Fibroblast of lung (primary cell): ENCODE measurements around the gene CAVIN2. TPM values are rescaled to one million over a fixed set of nuclear protein-coding genes. Genes with fewer than 3 reads are reported as not detected.

ENCODE experiments used
- DNase-seq, 2 donors: peaks; one replicate each; pipeline versions ENCODE4 v3.0.0 to v3.0.0-alpha.2; 2010; ENCODE audit warnings: low read depth in 2 of 2
- H2AFZ ChIP-seq: 2 replicates; pipeline ENCODE4 v1.5.1; 2012; ENCODE audit warnings: low read length, control low read depth, inconsistent platforms
- H3K27ac ChIP-seq: 2 replicates; pipeline ENCODE4 v1.5.1; 2011; ENCODE audit warnings: low read length, control low read depth; ENCODE audit not compliant: insufficient read depth
- H3K27me3 ChIP-seq: 2 replicates; pipeline ENCODE4 v1.5.1; 2011; ENCODE audit warnings: mild to moderate bottlenecking, low read length; ENCODE audit not compliant: control insufficient read depth, insufficient read depth
- H3K36me3 ChIP-seq: 2 replicates; pipeline ENCODE4 v1.5.1; 2011; ENCODE audit warnings: low read length; ENCODE audit not compliant: control insufficient read depth, insufficient read depth
- H3K4me1 ChIP-seq: 2 replicates; pipeline ENCODE4 v1.5.1; 2011; ENCODE audit warnings: low read length; ENCODE audit not compliant: control insufficient read depth, insufficient read depth; ENCODE audit errors: extremely low read depth
- H3K4me2 ChIP-seq: 2 replicates; pipeline ENCODE4 v1.5.1; 2011; ENCODE audit warnings: low read length, control low read depth; ENCODE audit not compliant: insufficient read depth; ENCODE audit errors: extremely low read depth
- H3K4me3 ChIP-seq, 4 experiments: fragments of 200-600 bp in 1 of 4; sonication (generic) in 1 of 4; replicated peaks in 1 of 4; 2 replicates each; pipeline ENCODE4 v1.5.1; 2011 to 2016; ENCODE audit warnings: low read length in 4 of 4, low read depth in 3 of 4, mild to moderate bottlenecking in 3 of 4, control low read depth in 2 of 4, inconsistent platforms in 1 of 4, mixed read lengths in 1 of 4; ENCODE audit not compliant: insufficient read depth in 1 of 4; ENCODE audit errors: control extremely low read depth in 1 of 4
- H3K79me2 ChIP-seq: 2 replicates; pipeline ENCODE4 v1.5.1; 2012; ENCODE audit warnings: mild to moderate bottlenecking, low read length, inconsistent platforms; ENCODE audit not compliant: control insufficient read depth, insufficient read depth
- H3K9ac ChIP-seq: 2 replicates; pipeline ENCODE4 v1.5.1; 2011; ENCODE audit warnings: mild to moderate bottlenecking, low read length, control low read depth; ENCODE audit not compliant: insufficient read depth
- H3K9me3 ChIP-seq: 2 replicates; pipeline ENCODE4 v1.5.1; 2012; ENCODE audit warnings: low read depth, low read length; ENCODE audit not compliant: control insufficient read depth, insufficient read depth
- H4K20me1 ChIP-seq: 2 replicates; pipeline ENCODE4 v1.5.1; 2011; ENCODE audit warnings: low read length; ENCODE audit not compliant: control insufficient read depth, insufficient read depth; ENCODE audit errors: extremely low read depth
- CTCF ChIP-seq, 2 donors: IDR thresholded peaks in 1 of 2; conservative IDR thresholded peaks in 1 of 2; 1 replicate in 1 of 2; 2 replicates in 1 of 2; pipeline ENCODE4 v1.5.1; 2011 to 2012; ENCODE audit warnings: low read length in 2 of 2, control low read depth in 1 of 2, inconsistent platforms in 1 of 2, low read depth in 1 of 2, mild to moderate bottlenecking in 1 of 2
- EZH2 ChIP-seq: IDR thresholded peaks from 2 replicates; pipeline ENCODE4 v1.5.1; 2012; ENCODE audit warnings: low read length, control low read depth, mild to moderate bottlenecking; ENCODE audit errors: missing control alignments
- polyA plus RNA-seq, 2 donors: library from polyadenylated mRNA; depleted of rRNA in 1 of 2; stranded (reverse) in 1 of 2; unstranded in 1 of 2; fragments of >200 nt; gene quantifications; 2 replicates each; pipeline ENCODE4 v1.2.1, GENCODE V29; 2011 to 2012; ENCODE audit warnings: missing spikeins in 1 of 2
- total RNA-seq: library from RNA; depleted of rRNA; stranded (reverse); fragments of >200 nt; gene quantifications from 2 replicates; pipeline ENCODE4 v1.2.1, GENCODE V29; 2014

Gene CAVIN2
- total and polyA plus RNA-seq, 2 donors (not counting 1 experiment from before 2014, with no cell fraction given), result 25.1 to 28.1 TPM

- no peaks in the 10 kb centered on the region for H4K20me1 ChIP-seq
- H3K36me3 ChIP-seq, result no peaks in the 10 kb centered on the region
- H3K4me1 ChIP-seq, result no peaks in the 10 kb centered on the region
- H3K9ac ChIP-seq, result no peak overlapping the region
- H3K4me2 ChIP-seq, result no peak overlapping the region
- DNase-seq, result no peak
- no peak overlapping the region for H3K4me3 ChIP-seq
- no peaks in the 10 kb centered on the region for H3K27me3 ChIP-seq
- no peak overlapping the region for H3K27ac ChIP-seq
- no peak for TF ChIP-seq EZH2
- no peak for TF ChIP-seq CTCF (conservative IDR thresholded peaks at IDR 0.05 in 1 of 2, IDR thresholded peaks at IDR 0.05 in 1 of 2; ENCODE audit: low read depth in 1 of 2, low read length in 2 of 2)
- no peaks in the 10 kb centered on the region for H3K79me2 ChIP-seq
- H3K9me3 ChIP-seq, result no peaks in the 10 kb centered on the region
- H2AFZ ChIP-seq, result no peak overlapping the region
Observed at GRCh38 chr2:191856111-191856876, 9.4 kb upstream of the CAVIN2 start.

- Histone ChIP-seq H3K4me3 (no peak overlapping the region), H3K27ac (no peak overlapping the region), H3K79me2 (no peaks in the 10 kb centered on the region), H3K4me1 (no peaks in the 10 kb centered on the region), H2AFZ (no peak overlapping the region), H3K36me3 (no peaks in the 10 kb centered on the region), H4K20me1 (no peaks in the 10 kb centered on the region), H3K27me3 (no peaks in the 10 kb centered on the region), H3K9ac (no peak overlapping the region), H3K4me2 (no peak overlapping the region), H3K9me3 (no peaks in the 10 kb centered on the region)
- no peak for TF ChIP-seq CTCF (conservative IDR thresholded peaks at IDR 0.05 in 1 of 2, IDR thresholded peaks at IDR 0.05 in 1 of 2; ENCODE audit: low read depth in 1 of 2, low read length in 2 of 2)
- TF ChIP-seq EZH2, result no peak
- DNase-seq, result no peak
Observed at GRCh38 chr2:191855382-191855781, 8.5 kb upstream of the CAVIN2 start.

GRCh38 chr2:191854382-191855372, 7.8 kb upstream of the CAVIN2 start:
- TF ChIP-seq EZH2 (no peak), CTCF (conservative IDR thresholded peaks at IDR 0.05 in 1 of 2, IDR thresholded peaks at IDR 0.05 in 1 of 2; ENCODE audit: low read depth in 1 of 2, low read length in 2 of 2) (no peak)
- no peaks in the 10 kb centered on the region for H3K36me3 ChIP-seq
- H3K4me1 ChIP-seq, result no peaks in the 10 kb centered on the region
- H3K9me3 ChIP-seq, result no peaks in the 10 kb centered on the region
- no peaks in the 10 kb centered on the region for H3K27me3 ChIP-seq
- peak in 1 of 2 donors; percentile 93 for DNase-seq
- H3K9ac ChIP-seq, result no peak overlapping the region
- no peak overlapping the region for H3K27ac ChIP-seq
- no peak overlapping the region for H2AFZ ChIP-seq
- no peak overlapping the region for H3K4me2 ChIP-seq
- H4K20me1 ChIP-seq, result no peaks in the 10 kb centered on the region
- H3K4me3 ChIP-seq, result no peak overlapping the region
- no peaks in the 10 kb centered on the region for H3K79me2 ChIP-seq
